IMR-90 (cell line): ENCODE results near the gene CBFA2T3. TPM values are rescaled to one million over a fixed set of nuclear protein-coding genes. Genes with fewer than 3 reads are reported as not detected.

ENCODE experiments used
- ATAC-seq: fragments of 200-7000 bp; cut with Tn5 transposase; 2 replicates; pipeline ENCODE4 v1.9.1; 2020; ENCODE audit warnings: low read depth, mild to moderate bottlenecking, moderate library complexity
- BruUV-seq: library from RNA; stranded (reverse); fragments of 400-500 nt; replicated peaks from 2 replicates; lab custom pipeline; 2021; lab: Mats Ljungman, UMichigan
- CTCF ChIA-PET: fragments of 300-600 bp; formaldehyde crosslinking; extraction: SDS; loops from one replicate; lab custom pipeline; 2021; ENCODE audit warnings: antibody characterized with exemption; lab: Yijun Ruan, JAX
- POLR2A ChIA-PET: fragments of 300-600 bp; sonication (Branson Sonifier 250); formaldehyde crosslinking; loops from one replicate; lab custom pipeline; 2022; ENCODE audit warnings: antibody characterized with exemption; ENCODE audit not compliant: unreplicated experiment; lab: Charles Lee
- DNase-seq: peaks from one replicate; pipeline ENCODE4 v3.0.0; 2013
- H2AFZ ChIP-seq: replicated peaks from 2 replicates; pipeline ENCODE3; 2013; ENCODE audit warnings: low read length, mild to moderate bottlenecking; ENCODE audit not compliant: poor library complexity
- H2AK5ac ChIP-seq: 2 replicates; pipeline ENCODE4 v1.6.1; 2013; ENCODE audit warnings: low read depth, low read length, inconsistent platforms
- H2AK9ac ChIP-seq: replicated peaks from 2 replicates; pipeline ENCODE3; 2013; ENCODE audit warnings: mild to moderate bottlenecking, low read depth, low read length, moderate library complexity; ENCODE audit not compliant: poor library complexity
- H2BK120ac ChIP-seq: 2 replicates; pipeline ENCODE4 v1.6.1; 2013; ENCODE audit warnings: low read depth, low read length, inconsistent platforms
- H2BK15ac ChIP-seq: 3 replicates; pipeline ENCODE4 v1.6.1; 2013; ENCODE audit warnings: low read depth, low read length, inconsistent platforms
- H2BK20ac ChIP-seq: 2 replicates; pipeline ENCODE4 v1.6.1; 2013; ENCODE audit warnings: low read depth, mild to moderate bottlenecking, inconsistent platforms, low read length, moderate library complexity
- H2BK5ac ChIP-seq: 2 replicates; pipeline ENCODE4 v1.6.1; 2013; ENCODE audit warnings: mild to moderate bottlenecking, low read depth, low read length, inconsistent platforms; ENCODE audit not compliant: poor library complexity, severe bottlenecking
- H3K14ac ChIP-seq: replicated peaks from 2 replicates; pipeline ENCODE4 v1.6.1; 2013; ENCODE audit warnings: low read depth, low read length, inconsistent platforms
- H3K18ac ChIP-seq: 2 replicates; pipeline ENCODE4 v1.6.1; 2013; ENCODE audit warnings: low read depth, low read length, control low read depth
- H3K23ac ChIP-seq: 2 replicates; pipeline ENCODE4 v1.6.1; 2013; ENCODE audit warnings: low read depth, low read length, inconsistent platforms
- H3K27ac ChIP-seq: 2 replicates; pipeline ENCODE4 v1.5.1; 2013; ENCODE audit warnings: mild to moderate bottlenecking, control low read depth, low read length; ENCODE audit not compliant: insufficient read depth
- H3K27me3 ChIP-seq: 2 replicates; pipeline ENCODE4 v1.6.1; 2013; ENCODE audit warnings: low read length; ENCODE audit not compliant: control insufficient read depth, insufficient read depth
- H3K36me3 ChIP-seq: 2 replicates; pipeline ENCODE4 v1.6.1; 2013; ENCODE audit warnings: low read length, mixed read lengths; ENCODE audit not compliant: control insufficient read depth, insufficient read depth
- H3K4ac ChIP-seq: 2 replicates; pipeline ENCODE4 v1.6.1; 2013; ENCODE audit warnings: low read depth, low read length, inconsistent platforms
- H3K4me1 ChIP-seq: 2 replicates; pipeline ENCODE4 v1.6.1; 2013; ENCODE audit warnings: low read length, mixed read lengths; ENCODE audit not compliant: control insufficient read depth, insufficient read depth
- H3K4me2 ChIP-seq: 2 replicates; pipeline ENCODE4 v1.6.1; 2013; ENCODE audit warnings: low read depth, mild to moderate bottlenecking, control low read depth, low read length, moderate library complexity
- H3K4me3 ChIP-seq: 2 replicates; pipeline ENCODE4 v1.5.1; 2013; ENCODE audit warnings: low read depth, mild to moderate bottlenecking, control low read depth, low read length, moderate library complexity; ENCODE audit not compliant: insufficient read depth
- H3K56ac ChIP-seq: 2 replicates; pipeline ENCODE4 v1.6.1; 2013; ENCODE audit warnings: low read length, inconsistent platforms; ENCODE audit not compliant: insufficient read depth; ENCODE audit errors: extremely low read depth
- H3K79me1 ChIP-seq, 2 experiments: 2 replicates each; pipeline ENCODE4 v1.6.1; 2013; ENCODE audit warnings: low read length in 2 of 2, inconsistent platforms in 1 of 2, low read depth in 1 of 2
- H3K9ac ChIP-seq: 2 replicates; pipeline ENCODE4 v1.6.1; 2013; ENCODE audit warnings: low read depth, low read length, control low read depth
- H3K9me1 ChIP-seq: 2 replicates; pipeline ENCODE4 v1.6.1; 2013; ENCODE audit warnings: low read length, inconsistent platforms; ENCODE audit not compliant: insufficient read depth
- H3K9me3 ChIP-seq: 2 replicates; pipeline ENCODE4 v1.6.1; 2013; ENCODE audit warnings: low read length; ENCODE audit not compliant: control insufficient read depth, insufficient read depth
- H4K20me1 ChIP-seq: 2 replicates; pipeline ENCODE4 v1.6.1; 2013; ENCODE audit warnings: low read length, inconsistent platforms; ENCODE audit not compliant: insufficient read depth
- H4K5ac ChIP-seq: 2 replicates; pipeline ENCODE4 v1.6.1; 2013; ENCODE audit warnings: mild to moderate bottlenecking, low read depth, low read length, control low read depth
- H4K8ac ChIP-seq, 2 experiments: 2 replicates each; pipeline ENCODE4 v1.6.1; 2013; ENCODE audit warnings: low read depth in 2 of 2, low read length in 2 of 2, control low read depth in 1 of 2, inconsistent platforms in 1 of 2
- H4K91ac ChIP-seq: 2 replicates; pipeline ENCODE4 v1.6.1; 2013; ENCODE audit warnings: low read depth, low read length, inconsistent platforms; ENCODE audit not compliant: insufficient read depth
- BHLHE40 ChIP-seq: fragments of 150-350 bp; IDR thresholded peaks from 2 replicates; pipeline ENCODE4 v1.6.1; 2016; ENCODE audit warnings: mild to moderate bottlenecking, low read depth, low read length
- CTCF ChIP-seq: conservative IDR thresholded peaks from 2 replicates; pipeline ENCODE4 v1.5.1; 2012; ENCODE audit warnings: mild to moderate bottlenecking, low read depth, low read length, improper control_type of control experiment
- ELK1 ChIP-seq: fragments of 150-350 bp; IDR thresholded peaks from 2 replicates; pipeline ENCODE4 v1.6.1; 2016; ENCODE audit warnings: low read depth, mild to moderate bottlenecking, low read length, moderate library complexity, borderline replicate concordance
- MAFK ChIP-seq: IDR thresholded peaks from 2 replicates; pipeline ENCODE4 v1.6.1; 2012; ENCODE audit warnings: low read depth, low read length, improper control_type of control experiment
- MAZ ChIP-seq: IDR thresholded peaks from 2 replicates; pipeline ENCODE4 v1.6.1; 2012; ENCODE audit warnings: low read depth, mild to moderate bottlenecking, low read length, improper control_type of control experiment, moderate library complexity, borderline replicate concordance
- MXI1 ChIP-seq: IDR thresholded peaks from 2 replicates; pipeline ENCODE4 v1.6.1; 2012; ENCODE audit warnings: low read depth, mild to moderate bottlenecking, low read length, moderate library complexity, borderline replicate concordance
- POLR2A ChIP-seq: IDR thresholded peaks from 2 replicates; pipeline ENCODE4 v1.6.1; 2012; ENCODE audit warnings: mild to moderate bottlenecking, low read depth, low read length
- RAD21 ChIP-seq: IDR thresholded peaks from 2 replicates; pipeline ENCODE4 v1.6.1; 2012; ENCODE audit warnings: low read length, improper control_type of control experiment
- RCOR1 ChIP-seq: IDR thresholded peaks from 2 replicates; pipeline ENCODE4 v1.6.1; 2012; ENCODE audit warnings: mild to moderate bottlenecking, low read length, improper control_type of control experiment; ENCODE audit not compliant: insufficient replicate concordance
- RFX5 ChIP-seq: IDR thresholded peaks from 2 replicates; pipeline ENCODE4 v1.8.0; 2012; ENCODE audit warnings: low read depth, mild to moderate bottlenecking, low read length, moderate library complexity
- USF2 ChIP-seq: fragments of 150-350 bp; IDR thresholded peaks from 2 replicates; pipeline ENCODE4 v1.6.1; 2017; ENCODE audit warnings: mild to moderate bottlenecking, antibody characterized with exemption, low read length, low read depth
- WGBS, 2 experiments: methylation state at CpG; one replicate each; pipeline versions ENCODE4 v1.1.5 to v1.1.7; 2013; ENCODE audit warnings: missing lambda C conversion rate in 2 of 2; ENCODE audit not compliant: insufficient read length in 1 of 2; ENCODE audit errors: extremely low coverage in 2 of 2; 5-methylcytosine and 5-hydroxymethylcytosine counted together
- dilution Hi-C: fragments of 300-500 bp; cut with HindIII; formaldehyde crosslinking; loops from one replicate; pipeline ENCODE4 v1.14.3; 2018; ENCODE audit warnings: low sequenced_read_pairs; ENCODE audit not compliant: unreplicated experiment
- in situ Hi-C: fragments of 300-500 bp; cut with MboI; formaldehyde crosslinking; loops from 3 replicates; pipeline ENCODE4 v1.14.3; 2019; ENCODE audit warnings: low sequenced_read_pairs, inconsistent platforms, mixed read lengths
- intact Hi-C: fragments of 100-400 bp; cut with micrococcal nuclease; formaldehyde crosslinking; loops from 2 replicates; pipeline ENCODE4 v1.10.0; 2022
- polyA plus RNA-seq, 3 experiments: library from polyadenylated mRNA; depleted of rRNA; stranded (reverse); fragments of >200 nt; gene quantifications; 2 replicates each; pipeline ENCODE4 v1.2.3, GENCODE V29; 2012; ENCODE audit warnings: low replicate concordance in 1 of 3
- total RNA-seq: library from RNA; depleted of rRNA; stranded (reverse); fragments of >200 nt; gene quantifications from 2 replicates; pipeline ENCODE4 v1.2.3, GENCODE V29; 2012

CBFA2T3 gene
- total and polyA plus RNA-seq, 2 of the 4 experiments (the other 2 are of a cell fraction) = not detected

- no TSS peak for BruUV-seq
- H2BK15ac ChIP-seq = no peak overlapping the region
- H3K14ac ChIP-seq = no peak overlapping the region
- ChIA-PET CTCF (no interaction called here), POLR2A (no interaction called here)
- no peak overlapping the region for H3K4me2 ChIP-seq
- no peak overlapping the region for H4K5ac ChIP-seq
- no peak overlapping the region for H2AK5ac ChIP-seq
- no peak overlapping the region for H4K91ac ChIP-seq
- H3K9me1 ChIP-seq = no peaks in the 10 kb centered on the region
- H3K9ac ChIP-seq = no peak overlapping the region
- H2BK20ac ChIP-seq = no peak overlapping the region
- no peaks in the 10 kb centered on the region for H4K20me1 ChIP-seq
- H3K27ac ChIP-seq = no peak overlapping the region
- H3K9me3 ChIP-seq = no peaks in the 10 kb centered on the region
- peaks cover 32% of the 10 kb centered on the region for H3K27me3 ChIP-seq
- no peak overlapping the region for H3K4me3 ChIP-seq
- no peak overlapping the region for H3K23ac ChIP-seq
- DNase-seq = no peak
- H4K8ac ChIP-seq = no peak overlapping the region
- H2AK9ac ChIP-seq = no peak overlapping the region
- no peak overlapping the region for H3K4ac ChIP-seq
- in situ Hi-C loops (no loop called here), intact Hi-C loops (no loop called here), dilution Hi-C loops (no loop called here)
- no peak overlapping the region for H2BK120ac ChIP-seq
- H3K79me1 ChIP-seq = no peaks in the 10 kb centered on the region
- no peak overlapping the region for H3K56ac ChIP-seq
- no peak overlapping the region for H2AFZ ChIP-seq
- 55% methylated on average over 7 of the region's 25 CpGs; no CpG with 5 or more reads in 1 of the 2 experiments for WGBS, 2 experiments
- ATAC-seq = no peak
- TF ChIP-seq RFX5 (no peak), BHLHE40 (no peak), MAZ (no peak), MAFK (no peak), RAD21 (no peak), POLR2A (no peak), RCOR1 (no peak), ELK1 (no peak), USF2 (no peak), CTCF (no peak), MXI1 (no peak)
- no peaks in the 10 kb centered on the region for H3K4me1 ChIP-seq
- H3K18ac ChIP-seq = no peak overlapping the region
- H3K36me3 ChIP-seq = no peaks in the 10 kb centered on the region
- no peak overlapping the region for H2BK5ac ChIP-seq
These were observed 5.5 kb upstream of the CBFA2T3 start for GRCh38 chr16:88982286-88983084.
